Pancreas (tissue), 10 donors: ENCODE data around the gene CLEC3B. TPM values are rescaled to one million over a fixed set of nuclear protein-coding genes. Genes with fewer than 3 reads are reported as not detected.

Source experiments
- ATAC-seq, 4 donors: fragments of 200-7000 bp; cut with Tn5 transposase; one replicate each; pipeline versions ENCODE4 v1.8.0 to v1.9.1; 2020; ENCODE audit warnings: mild to moderate bottlenecking in 4 of 4, moderate library complexity in 4 of 4
- DNase-seq, 6 donors: peaks; one replicate each; pipeline ENCODE4 v3.0.0-alpha.2; 2020
- FAIRE-seq: peaks from 2 replicates; lab custom pipeline; 2012; peaks lifted over from hg19 to GRCh38; lab: Jason Lieb, UNC
- H3K27ac ChIP-seq, 4 donors: fragments of 200-600 bp; sonication (generic); 1 replicate in 3 of 4; 2 replicates in 1 of 4; pipeline versions ENCODE4 v1.5.0 to v1.8.0; 2020
- H3K27me3 ChIP-seq, 4 donors: fragments of 200-600 bp; one replicate each; pipeline ENCODE4 v1.8.0; 2021
- H3K36me3 ChIP-seq, 3 donors: fragments of 200-600 bp; sonication (generic) in 1 of 3; one replicate each; pipeline versions ENCODE4 v1.5.0 to v1.8.0; 2020 to 2021
- H3K4me1 ChIP-seq, 3 donors: fragments of 200-600 bp; one replicate each; pipeline ENCODE4 v1.8.0; 2021
- H3K4me3 ChIP-seq, 4 donors: fragments of 200-600 bp; sonication (generic) in 2 of 4; one replicate each; pipeline versions ENCODE4 v1.5.0 to v1.8.0; 2020 to 2021
- H3K9me3 ChIP-seq, 4 donors: fragments of 200-600 bp; one replicate each; pipeline ENCODE4 v1.8.0; 2021
- CTCF ChIP-seq, 4 donors: fragments of 200-600 bp; sonication (generic) in 3 of 4; IDR thresholded peaks; one replicate each; pipeline versions ENCODE4 v1.5.0 to v1.8.0; 2021; ENCODE audit warnings: antibody characterized with exemption in 4 of 4
- WGBS, 2 donors: extraction: QIAGEN DNeasy Blood & Tissue Kit; methylation state at CpG; one replicate each; pipeline ENCODE4 v1.1.7; 2013; 5-methylcytosine and 5-hydroxymethylcytosine counted together
- intact Hi-C, 3 donors: fragments of 100-400 bp; cut with DNase I; formaldehyde crosslinking; loops; one replicate each; pipeline versions ENCODE4 v1.11.1 to v1.14.2; 2022
- polyA plus RNA-seq, 2 donors: library from polyadenylated mRNA; stranded (reverse); fragments of 200-250 nt; gene quantifications; one replicate each; pipeline ENCODE4 v1.2.3, GENCODE V29; 2013
- total RNA-seq, 6 donors: library from RNA; stranded (reverse); fragmentation: NEBNext Ultra II Directional in 4 of 6; extraction: Animal tissue kit (Norgen Biotek cat#: 25700) in 4 of 6; gene quantifications; one replicate each; pipeline versions ENCODE4 v1.2.1 to v1.2.4, GENCODE V29; 2021 to 2023
- donor health status: healthy with polysubstance abuse.
- donor health status: DM: no; HTN: no; CAD: no; lungs with moderate emphysema.
- donor health status: DM: no; HTN: no; CAD: no.
- donor health status: control.
- donor health status: control.
- donor health status: Bipolar disorder and iron deficiency.
- donor health status: DM: yes; HTN: yes; CAD: no.
- donor health status: DM: no; HTN: no; CAD: no.
- donor health status: DM: no; HTN: no; CAD: no.
- donor health status: DM: yes; HTN: yes; CAD: no.

CLEC3B gene
- total and polyA plus RNA-seq, 8 donors: 1.3 to 31.9 (median 7.8) TPM

GRCh38 chr3:45057557-45057956 is 31.5 kb downstream of the CLEC3B start:
- no peak for FAIRE-seq

GRCh38 chr3:45059132-45059531 is 33.0 kb downstream of the CLEC3B start:
- Histone ChIP-seq H3K36me3 (no peaks in the 10 kb centered on the region), H3K27ac (no peak overlapping the region), H3K9me3 (no peaks in the 10 kb centered on the region), H3K27me3 (no peaks in the 10 kb centered on the region), H3K4me3 (no peak overlapping the region), H3K4me1 (no peaks in the 10 kb centered on the region)
- intact Hi-C loops: no loop called here
- TF ChIP-seq CTCF (IDR thresholded peaks at IDR 0.05): no peak
- FAIRE-seq: no peak
- DNase-seq: no peak
- 71 to 73% methylated on average over 2 of the region's 2 CpGs for WGBS, 2 donors
- ATAC-seq: no peak

More at GRCh38 chr3:45057557-45057956, 31.5 kb downstream of the CLEC3B start:
- WGBS, 2 donors: 78 to 82% methylated on average over 3 of the region's 3 CpGs
- no peaks in the 10 kb centered on the region for H3K4me1 ChIP-seq
- ATAC-seq: no peak
- no peaks in the 10 kb centered on the region for H3K36me3 ChIP-seq
- no peak overlapping the region for H3K27ac ChIP-seq
- no peak overlapping the region for H3K4me3 ChIP-seq
- no peak for TF ChIP-seq CTCF (IDR thresholded peaks at IDR 0.05)
- intact Hi-C loops: no loop called here
- no peak for DNase-seq
- no peaks in the 10 kb centered on the region for H3K27me3 ChIP-seq
- H3K9me3 ChIP-seq: no peaks in the 10 kb centered on the region

GRCh38 chr3:45060165-45060892 is 34.2 kb downstream of the CLEC3B start:
- H3K36me3 ChIP-seq: no peaks in the 10 kb centered on the region
- intact Hi-C loops: no loop called here
- 52 to 53% methylated on average over 4 of the region's 4 CpGs for WGBS, 2 donors
- H3K27me3 ChIP-seq: no peaks in the 10 kb centered on the region
- no peak for ATAC-seq
- TF ChIP-seq CTCF (IDR thresholded peaks at IDR 0.05): no peak
- no peak overlapping the region for H3K27ac ChIP-seq
- no peaks in the 10 kb centered on the region for H3K9me3 ChIP-seq
- DNase-seq: no peak
- no peak for FAIRE-seq
- H3K4me3 ChIP-seq: no peak overlapping the region
- no peaks in the 10 kb centered on the region for H3K4me1 ChIP-seq

GRCh38 chr3:45062697-45063070 is 36.6 kb downstream of the CLEC3B start:
- 94 to 100% methylated on average over 1 of the region's 1 CpG for WGBS, 2 donors
- no peak for DNase-seq
- Histone ChIP-seq H3K4me1 (no peaks in the 10 kb centered on the region), H3K27ac (no peak overlapping the region), H3K27me3 (no peaks in the 10 kb centered on the region), H3K4me3 (no peak overlapping the region), H3K9me3 (no peaks in the 10 kb centered on the region), H3K36me3 (no peaks in the 10 kb centered on the region)
- intact Hi-C loops: no loop called here
- no peak for TF ChIP-seq CTCF (IDR thresholded peaks at IDR 0.05)
- no peak for FAIRE-seq
- no peak for ATAC-seq
